Activated CD4-positive, alpha-beta T cell treated with anti-CD3 and anti-CD28 coated beads for 48 hours (primary cell): ENCODE data around the gene RBP5.

Experiments
- DNase-seq: peaks from one replicate; pipeline ENCODE4 v3.0.0-alpha.2; 2020

RBP5 gene, protein sequence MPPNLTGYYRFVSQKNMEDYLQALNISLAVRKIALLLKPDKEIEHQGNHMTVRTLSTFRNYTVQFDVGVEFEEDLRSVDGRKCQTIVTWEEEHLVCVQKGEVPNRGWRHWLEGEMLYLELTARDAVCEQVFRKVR

DNA sequence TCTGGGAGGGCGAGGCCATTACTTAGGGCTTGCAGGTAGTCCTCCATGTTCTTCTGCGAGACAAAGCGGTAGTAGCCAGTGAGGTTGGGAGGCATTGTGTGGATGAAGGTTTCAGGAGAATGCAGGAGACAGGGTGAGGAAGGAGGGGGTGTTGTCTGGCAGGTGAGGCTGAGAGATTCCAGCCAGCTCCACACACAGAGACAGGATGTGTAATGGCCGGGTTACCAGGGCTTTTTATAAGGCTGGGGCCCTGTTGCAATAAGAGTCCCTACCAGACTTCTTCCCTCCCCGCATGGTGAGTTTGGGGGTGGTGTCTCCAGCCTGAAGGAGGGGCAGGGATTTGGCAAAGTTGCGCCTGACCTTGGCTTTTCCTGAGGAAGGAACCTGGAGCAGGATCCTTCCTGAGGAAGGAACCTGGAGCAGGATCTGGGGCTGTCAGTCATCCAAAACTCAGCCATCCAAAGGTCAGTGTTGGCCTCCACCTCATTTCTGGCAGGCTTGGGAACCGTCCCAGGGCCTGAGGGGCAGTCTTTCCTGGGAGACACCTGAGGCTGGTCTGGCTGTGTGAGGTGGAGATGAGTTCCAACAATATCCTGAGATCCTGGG, at the start of gene RBP5:
Gene RBP5, minus strand, starts transcription at position 209 of the 606 bp plus-strand sequence. Its CDS starts 114 bp downstream, at position 95.
- DNase-seq = no peak

DNA sequence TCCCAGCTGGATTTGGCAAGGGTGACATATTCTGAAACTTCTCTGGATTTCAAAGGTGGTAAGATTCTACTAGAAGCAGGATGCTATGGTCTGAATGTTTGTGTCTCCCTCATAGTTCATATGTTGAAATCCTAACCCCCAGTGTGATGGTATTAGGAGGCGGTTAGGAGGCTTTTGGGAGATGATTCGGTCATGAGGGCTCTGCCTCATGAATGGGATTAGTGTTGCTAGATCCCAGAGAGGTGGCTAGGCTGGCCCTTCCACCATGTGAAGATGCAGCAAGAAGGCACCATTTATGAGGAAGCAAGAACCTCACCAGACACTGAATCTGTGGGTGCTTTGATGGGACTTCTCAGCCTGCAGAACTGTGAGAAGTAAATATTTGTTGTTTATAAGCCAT, 49.8 kb upstream of the RBP5 start:
- no peak for DNase-seq

DNA sequence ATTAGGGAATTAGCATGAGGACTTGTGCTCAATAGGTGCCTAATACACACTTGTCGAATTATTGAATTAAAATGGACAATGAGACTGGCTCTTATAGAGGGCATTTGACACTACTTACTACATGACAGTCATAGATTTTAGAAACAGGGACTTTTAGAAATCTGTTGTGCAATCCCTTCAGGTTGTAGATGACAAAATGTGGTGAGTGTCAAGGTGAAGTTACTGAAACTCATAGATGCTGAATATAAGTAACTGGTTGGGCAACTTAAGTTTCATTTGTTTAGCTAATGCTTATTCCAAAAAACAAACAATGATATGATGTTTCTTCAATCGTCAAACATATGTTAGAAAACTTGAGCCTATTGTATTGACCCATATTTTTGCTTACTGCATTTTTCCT, 47.9 kb upstream of the RBP5 start:
- no peak for DNase-seq

DNA sequence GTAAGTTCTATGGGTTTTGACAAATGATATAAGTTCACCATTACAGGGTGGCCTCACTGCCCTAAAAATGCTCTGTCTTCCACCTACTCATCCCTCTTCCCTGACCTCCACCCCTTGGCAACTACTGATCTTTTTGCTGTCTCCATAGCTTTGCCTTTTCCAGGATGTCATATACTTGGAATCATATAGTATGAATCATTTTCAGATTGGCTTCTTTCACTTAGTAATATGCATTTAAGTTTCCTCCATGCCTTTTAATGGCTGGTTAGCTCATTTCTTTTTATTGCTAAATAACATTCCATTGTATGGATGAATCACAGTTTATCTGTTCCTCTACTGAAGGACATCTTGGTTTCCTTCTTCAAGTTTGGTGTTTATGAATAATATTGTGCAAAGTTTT, 46.8 kb upstream of the RBP5 start:
- DNase-seq = no peak

DNA sequence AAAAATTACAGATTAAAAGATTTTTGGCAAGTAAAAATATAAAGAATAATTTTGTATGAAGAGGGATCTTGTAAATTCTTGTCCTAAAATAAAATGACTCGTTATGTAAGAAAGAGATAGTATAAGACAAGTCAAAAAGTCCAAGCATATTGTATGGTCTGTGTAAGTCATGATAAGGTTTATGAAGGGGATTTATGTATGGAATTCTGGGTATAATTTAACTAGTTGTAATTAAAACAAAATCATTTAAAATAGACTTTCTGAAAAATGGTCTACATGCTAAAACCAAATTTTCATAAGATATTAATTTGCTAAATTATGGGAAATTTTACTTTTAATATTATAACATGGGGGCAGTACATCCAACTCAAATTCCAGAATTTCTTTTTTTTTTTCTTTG, 43.2 kb upstream of the RBP5 start:
- no peak for DNase-seq

DNA sequence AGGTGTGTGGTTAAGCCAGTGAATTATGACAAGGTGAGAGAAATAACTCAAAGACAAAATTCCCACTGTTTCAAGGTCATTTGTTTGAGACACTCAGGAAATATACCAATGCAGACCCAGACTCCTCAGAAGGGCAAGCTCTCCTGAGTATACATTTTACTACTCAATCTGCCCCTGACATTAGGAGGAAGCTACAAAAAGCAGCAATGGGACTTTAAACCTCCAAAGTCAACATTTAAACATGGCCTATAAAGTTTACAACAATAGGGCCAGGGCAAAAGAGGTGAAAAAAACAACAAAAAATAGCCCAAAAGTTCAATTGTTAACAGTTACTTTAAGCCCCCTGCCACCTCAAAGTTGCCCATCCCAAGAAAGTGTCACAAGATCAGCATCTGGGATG, 41.3 kb upstream of the RBP5 start:
- DNase-seq = no peak

DNA sequence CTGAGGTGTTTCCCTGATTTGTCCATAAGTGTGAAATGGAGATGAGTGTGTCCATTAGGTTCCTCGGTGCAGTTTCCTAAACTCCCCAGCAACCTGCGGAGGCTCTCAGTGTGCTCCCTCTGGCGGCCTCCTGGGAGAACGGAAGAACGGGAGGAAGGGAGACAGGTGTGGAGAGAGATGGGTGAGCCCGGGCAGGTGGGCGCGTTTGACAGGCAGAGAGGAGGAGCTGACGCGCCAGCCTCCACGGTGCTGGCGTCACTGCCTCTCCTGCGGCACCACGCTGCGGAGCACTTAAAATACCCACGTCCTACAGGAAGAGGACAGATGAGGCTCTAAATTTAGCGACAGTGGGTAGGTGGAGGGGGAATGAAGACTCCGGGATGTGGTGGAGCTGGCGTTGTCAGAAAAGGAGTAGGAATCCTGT, 34.0 kb upstream of the RBP5 start:
- DNase-seq = peak; percentile 57

DNA sequence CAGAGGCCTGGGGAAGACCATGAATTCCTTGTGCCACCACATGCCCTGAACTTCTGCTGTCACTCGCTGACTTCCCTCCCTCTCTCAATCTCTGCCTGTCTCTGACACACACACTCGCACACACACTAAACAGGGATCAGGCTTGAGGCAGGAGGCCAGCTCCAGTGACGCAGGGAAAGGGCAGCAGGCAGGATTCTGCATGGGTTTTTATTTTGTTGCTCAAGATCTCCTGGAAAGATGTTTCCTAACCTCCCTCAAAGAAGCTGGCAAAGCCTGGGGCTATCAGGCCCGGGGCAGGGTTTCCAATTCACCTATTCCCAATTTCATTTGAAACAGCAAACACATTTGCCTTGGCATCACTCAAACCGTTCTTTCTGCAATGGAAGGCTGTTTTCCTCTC, 33.1 kb upstream of the RBP5 start:
- DNase-seq = no peak

DNA sequence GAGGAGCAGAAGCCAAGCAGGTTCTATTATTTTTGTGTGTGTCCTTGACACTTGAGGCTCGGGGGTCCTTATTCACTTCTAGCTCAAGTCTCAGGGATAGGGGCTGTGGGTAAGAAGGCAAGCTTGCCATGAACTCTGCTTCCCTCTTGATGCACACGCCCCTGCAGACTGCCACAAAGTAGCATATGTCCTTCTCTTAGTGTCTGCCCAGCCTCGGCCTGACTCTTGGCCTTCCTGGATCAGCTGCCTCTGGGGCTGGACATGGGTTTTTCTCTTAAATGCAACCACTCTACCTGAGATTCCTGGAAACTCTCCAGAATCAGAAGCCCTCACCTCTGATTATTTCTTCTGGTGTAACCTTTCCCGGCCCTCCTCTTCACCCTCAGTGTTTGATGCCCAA, 32.6 kb upstream of the RBP5 start:
- DNase-seq = no peak

DNA sequence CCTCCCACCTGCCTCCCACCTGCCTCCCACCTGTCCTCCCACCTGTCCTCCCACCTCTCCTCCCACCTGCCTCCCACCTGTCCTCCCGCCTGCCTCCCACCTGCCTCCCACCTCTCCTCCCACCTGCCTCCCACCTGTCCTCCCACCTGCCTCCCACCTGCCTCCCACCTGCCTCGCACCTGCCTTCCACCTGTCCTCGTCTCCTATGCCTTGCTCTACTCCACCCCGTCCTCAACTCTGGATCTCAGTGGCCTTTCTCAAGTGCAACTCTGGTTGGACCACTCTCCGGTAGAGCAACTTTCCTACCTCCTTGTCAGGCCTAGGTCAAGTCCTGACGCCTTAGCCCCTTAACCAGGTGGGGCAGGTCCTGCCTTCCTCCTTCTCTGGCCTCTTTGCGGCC, 31.5 kb upstream of the RBP5 start:
- DNase-seq = no peak

DNA sequence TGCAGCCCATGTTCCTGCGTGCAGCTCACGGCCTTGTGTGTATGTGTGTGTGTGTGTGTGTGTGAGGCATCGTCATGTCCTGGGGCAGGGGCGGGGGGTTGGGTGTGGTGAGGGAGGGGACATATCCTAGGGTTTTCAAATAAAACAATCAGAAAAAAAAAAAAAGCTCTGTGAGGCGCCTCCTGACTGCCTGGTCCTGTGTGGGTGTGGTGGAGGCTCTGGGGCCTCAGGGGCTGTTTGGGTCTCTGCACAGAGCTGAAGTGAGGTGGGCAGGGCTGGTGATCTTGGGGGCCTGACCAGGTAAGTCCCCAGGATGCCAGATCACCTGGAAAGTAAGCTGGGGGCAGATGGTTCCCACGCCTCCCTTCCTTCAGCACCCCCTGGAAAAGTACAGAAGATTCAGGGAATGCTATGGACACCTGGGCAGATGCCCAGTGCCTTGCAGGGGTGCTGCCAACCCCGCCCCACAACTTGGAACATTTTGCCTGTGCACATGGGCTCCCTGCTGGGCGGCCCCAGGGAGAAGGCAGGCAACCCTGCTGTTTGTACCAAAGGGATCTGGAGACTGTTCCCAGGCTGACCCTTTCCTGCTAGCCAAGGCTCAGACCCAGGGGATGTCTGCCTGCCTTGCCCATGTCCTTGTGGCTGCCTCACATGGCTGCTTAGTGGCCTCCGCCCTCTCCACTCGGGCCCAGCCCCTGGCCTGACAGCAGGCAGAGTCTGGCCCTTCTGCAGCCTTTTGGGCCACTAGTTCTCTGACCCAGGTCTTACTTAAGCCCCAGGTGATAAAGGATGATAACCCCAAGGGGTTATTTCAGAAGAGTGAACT, 30.3 kb upstream of the RBP5 start:
- no peak for DNase-seq

DNA sequence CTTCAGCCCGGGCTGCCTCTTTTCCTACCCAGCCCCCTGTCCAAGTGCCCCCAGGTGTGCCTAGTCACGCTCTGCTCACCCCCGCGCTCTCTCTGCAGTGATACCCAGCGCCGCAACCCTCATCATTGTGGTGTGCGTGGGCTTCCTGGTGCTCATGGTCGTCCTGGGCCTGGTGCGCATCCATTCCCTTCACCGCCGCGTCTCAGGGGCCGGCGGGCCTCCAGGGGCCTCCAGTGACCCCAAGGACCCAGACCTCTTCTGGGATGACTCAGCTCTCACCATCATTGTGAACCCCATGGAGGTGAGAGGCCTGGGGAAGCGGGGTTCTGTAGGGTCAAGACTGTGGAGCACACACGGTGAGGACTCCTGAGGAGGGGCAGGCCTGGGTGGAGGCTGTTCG, 28.7 kb upstream of the RBP5 start:
- DNase-seq = no peak

DNA sequence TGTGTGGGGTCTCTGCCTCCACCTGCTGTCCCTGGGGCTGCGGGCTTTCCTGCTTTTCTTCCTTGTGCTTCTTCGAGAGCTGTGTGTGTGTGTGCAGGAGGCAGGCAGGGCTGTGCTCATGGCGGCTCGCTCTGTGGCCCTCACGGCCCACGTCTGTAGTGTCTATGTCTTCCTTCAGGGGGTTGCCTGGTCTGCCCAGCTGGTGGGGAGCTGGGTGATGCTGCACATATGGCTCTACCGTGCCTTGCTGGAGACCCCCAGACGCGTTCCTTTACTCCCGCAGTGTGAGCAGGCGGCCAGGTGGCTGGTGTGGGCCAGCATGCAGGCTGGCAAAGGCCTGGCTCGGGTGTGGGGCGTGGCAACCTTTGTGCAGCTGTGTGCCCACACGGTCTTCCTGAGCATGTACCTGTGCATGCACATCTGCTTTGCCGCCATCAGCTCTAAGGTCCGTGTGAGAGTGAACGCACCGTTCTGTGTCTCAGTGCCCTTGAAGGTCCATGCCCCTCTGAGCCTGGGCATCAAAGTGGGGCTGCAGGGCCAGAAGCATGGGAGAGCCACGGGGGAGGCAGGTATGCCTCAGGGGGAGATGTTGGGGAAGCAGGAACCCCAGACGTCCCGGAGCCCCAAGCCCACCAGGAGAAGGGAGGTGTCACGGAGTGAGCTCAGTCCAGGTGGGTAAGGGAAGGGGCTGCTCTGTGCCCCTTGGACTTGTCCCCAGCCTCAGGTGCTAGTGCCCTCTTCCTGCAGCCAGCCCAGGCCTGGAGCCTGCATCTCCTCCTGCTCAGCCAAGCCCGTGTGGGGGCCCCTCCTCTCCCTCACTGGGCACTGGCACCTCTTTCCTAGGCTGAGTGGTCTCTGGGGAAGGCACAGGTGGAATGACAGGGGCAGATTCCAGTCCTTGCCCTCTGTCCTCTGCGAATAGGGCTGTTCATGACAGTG, 27.8 kb upstream of the RBP5 start:
- DNase-seq = no peak

DNA sequence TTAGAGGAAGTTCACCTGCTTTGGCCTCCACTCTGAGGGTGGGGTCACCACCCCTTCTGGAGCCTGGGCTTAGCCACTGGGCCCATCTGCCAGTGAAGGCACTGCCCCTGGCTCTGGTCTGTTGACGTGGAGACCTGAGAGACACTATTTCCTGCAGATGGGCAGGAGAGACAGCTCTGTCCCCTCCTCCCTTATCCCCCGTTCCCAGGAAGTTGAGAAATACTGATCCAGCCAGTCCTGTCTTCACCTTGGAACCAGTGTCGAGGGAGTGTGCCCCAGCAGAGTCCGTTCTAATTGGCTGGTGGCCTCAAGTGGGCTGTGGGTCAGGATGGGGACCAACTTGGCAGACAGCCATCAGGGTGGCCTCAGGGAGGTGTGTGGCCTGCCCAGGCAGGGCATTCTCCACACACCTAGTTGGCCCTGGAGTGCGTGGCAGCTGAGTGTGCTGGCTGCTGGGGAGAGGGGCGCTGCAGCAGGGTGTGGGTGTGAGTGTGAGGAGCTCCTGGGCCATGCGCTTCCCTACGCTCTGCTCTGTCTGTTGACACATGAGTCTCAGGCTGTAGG, 26.9 kb upstream of the RBP5 start:
- DNase-seq = no peak

DNA sequence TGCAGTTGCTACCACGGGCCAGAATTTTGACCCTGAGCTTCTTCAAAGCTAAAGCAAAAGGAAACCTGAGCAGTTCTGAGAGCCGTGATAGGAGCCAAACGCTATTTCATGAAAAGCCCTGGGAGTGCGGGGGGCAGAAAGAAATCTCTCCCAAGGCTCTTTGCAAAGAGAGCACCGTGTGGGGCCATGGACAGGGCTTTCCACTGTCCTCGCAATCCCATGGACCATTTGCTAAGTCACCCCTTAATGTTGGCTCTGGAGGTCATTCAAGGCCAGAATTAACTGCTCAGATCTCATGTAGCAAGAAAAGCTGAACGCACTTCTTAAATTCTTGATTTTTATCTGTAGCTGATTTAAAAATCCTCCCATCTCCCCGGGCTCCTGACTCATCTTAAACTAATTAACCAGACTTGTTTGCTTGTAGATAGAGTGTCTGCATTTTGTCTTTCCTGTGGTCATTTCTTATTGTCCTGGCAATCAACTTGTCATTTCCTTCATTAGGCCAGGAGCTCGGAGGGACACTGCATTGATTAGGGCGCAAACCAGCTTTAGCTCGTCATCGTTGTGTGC, 26.3 kb upstream of the RBP5 start:
- no peak for DNase-seq

DNA sequence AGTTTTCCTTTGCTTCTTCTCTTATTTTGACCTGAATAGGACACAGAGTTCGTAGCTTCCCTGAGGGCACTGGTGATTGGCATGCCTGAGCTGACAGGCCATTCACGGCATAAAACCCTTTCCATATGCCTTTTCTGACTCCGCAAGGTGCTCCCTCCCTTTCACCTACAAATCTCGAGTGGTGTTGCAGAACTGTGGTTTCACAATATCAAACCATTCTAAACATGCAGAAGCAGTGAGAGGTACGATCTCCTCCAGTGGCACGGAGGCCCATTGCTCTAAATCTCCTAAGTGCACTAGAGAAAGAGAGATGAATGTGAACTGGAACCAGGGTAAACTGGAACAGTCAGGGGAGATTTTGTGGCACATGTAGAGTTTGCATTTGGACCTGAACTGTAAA, 25.4 kb upstream of the RBP5 start:
- no peak for DNase-seq

DNA sequence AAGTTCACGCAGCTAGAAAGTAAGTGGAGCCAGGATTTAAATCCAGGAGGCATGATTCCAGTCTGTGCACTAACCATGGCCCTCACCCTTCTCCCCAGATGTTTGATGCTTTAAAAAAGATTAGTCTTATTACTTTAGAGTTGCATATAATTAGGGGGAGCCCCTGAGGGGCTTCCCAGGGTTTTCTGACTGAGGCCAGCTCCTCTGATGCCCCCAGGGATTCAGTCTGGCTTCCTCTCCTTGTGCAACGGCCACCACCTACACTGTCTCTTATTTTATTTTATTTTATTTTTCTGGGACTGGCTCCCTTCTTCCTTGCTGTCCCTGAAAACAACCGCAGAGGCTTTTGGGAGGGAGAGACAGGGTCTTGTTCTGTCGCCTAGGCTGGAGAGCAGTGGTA, 24.1 kb upstream of the RBP5 start:
- no peak for DNase-seq

DNA sequence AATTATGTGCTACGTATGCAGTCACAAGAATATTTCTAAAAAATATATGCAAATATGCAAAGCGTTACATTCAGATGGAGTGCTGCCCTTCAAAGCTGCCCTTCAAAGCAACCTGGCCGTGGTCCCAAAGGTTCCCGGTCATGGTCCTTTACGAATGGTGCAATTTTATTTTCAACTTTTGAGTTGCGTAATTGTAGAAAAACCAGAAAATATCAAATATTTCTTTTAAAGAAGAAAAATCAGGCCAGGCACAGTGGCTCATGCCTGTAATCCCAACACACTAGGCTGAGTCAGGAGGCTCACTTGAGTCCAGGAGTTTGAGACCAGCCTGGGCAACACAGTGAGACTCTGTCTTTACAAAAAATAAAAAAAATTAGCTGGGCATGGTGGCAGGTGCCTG, 22.8 kb upstream of the RBP5 start:
- DNase-seq = no peak

DNA sequence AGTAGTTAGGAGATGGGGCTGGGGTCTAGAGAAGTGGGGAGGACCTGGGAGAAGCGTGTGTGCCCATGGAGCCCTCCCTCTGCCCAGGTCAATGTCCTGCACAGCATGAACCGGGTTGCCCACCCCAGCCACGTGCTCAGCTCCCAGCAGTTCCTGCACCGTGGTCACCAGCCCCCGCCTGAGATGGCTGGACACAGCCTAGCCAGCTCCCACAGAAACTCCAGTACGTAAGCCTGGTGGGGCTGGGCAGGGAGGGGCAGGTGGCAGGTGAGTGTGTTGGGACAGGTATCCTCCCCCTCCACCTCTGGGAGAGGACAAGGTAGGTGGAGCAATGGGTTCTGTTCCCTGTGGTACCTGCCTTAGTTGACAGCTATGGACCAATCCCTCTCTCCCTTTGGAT, 22.2 kb upstream of the RBP5 start:
- no peak for DNase-seq

DNA sequence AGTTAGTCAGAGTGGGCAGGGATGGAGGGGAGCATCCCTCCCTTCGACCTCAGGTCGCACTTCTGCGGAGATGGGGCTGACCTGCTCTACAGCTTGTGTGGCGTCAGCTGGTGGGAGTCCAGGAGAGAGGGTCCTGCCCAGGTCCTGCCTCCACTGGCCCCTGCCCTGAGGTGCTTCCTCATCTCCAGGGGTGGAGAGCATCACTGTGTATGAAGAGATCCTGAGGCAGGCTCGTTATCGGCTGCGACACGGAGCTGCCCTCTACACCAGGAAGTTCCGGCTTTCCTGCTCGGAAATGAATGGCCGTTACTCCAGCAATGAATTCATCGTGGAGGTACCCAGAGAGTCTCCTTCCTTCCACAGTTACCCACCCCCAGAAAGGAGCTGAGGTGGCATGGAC, 21.7 kb upstream of the RBP5 start:
- no peak for DNase-seq

DNA sequence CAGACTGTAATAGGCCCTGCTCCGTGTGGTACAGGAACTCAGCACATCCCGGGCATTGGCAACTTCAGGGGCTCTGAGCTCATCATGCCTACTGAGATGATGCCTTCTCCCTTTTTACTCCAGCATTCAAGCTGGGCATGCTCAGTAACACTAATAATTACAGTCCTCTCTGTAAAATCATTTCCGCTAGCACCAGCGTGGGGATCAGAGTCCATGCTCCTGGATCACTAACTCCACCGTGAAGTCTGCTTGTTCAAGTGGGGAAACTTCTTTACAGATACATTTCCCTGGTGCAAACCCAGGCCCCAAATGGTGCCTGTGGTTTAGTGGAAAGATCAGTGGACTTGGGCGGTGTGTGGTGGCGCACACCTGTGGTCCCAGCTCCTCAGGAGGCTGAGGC, 18.2 kb upstream of the RBP5 start:
- no peak for DNase-seq

DNA sequence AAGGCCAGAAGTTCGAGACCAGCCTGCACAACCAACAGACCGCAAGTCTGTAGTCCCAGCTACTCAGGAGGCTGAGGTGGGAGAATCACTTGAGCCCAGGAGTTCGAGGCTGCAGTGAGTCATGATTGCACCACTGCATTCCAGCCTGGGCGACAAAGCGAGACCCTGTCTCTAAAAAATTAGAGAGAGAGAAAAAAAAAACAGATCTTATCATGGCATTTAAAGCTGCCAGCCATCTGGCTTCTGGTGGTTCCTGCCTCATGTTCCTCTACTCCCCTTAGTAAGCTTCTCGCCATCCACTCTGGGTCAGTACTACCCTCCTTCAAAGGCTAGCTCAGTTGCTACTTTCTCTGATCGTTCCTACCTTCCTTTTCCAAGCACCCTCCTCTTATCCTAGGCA, 17.5 kb upstream of the RBP5 start:
- no peak for DNase-seq

DNA sequence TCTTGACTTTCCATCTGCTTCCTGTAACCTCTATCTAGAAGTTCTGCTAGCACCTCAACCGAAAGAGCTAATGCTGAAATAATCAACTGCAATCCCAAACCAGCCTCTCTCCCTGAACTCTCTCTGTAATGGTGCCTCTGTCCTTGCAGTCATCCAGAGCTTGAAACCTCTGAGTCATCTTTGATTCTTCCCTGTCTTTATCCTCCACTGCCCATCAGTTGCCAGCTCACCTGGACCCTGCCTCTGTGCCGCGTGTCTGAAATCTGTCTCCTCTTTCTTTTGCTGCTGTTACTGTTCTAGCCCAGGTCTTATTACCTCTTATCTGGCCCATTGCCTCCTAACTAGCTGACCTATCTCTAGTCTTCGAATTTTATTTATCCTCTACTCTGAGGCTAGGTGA, 17.0 kb upstream of the RBP5 start:
- DNase-seq = no peak
